ENCODE data around the gene WFDC1.

WFDC1 gene

GRCh38 chr16:84254062-84254461 lies 40.6 kb upstream of the WFDC1 start:
- no peak for DNase-seq (ENCODE audit: low read depth)
- H3K4me3 ChIP-seq (replicated peaks; ENCODE audit: low read depth, low read length), result no peak overlapping the region
- TF ChIP-seq CTCF (IDR thresholded peaks at IDR 0.05; ENCODE audit: low read length, missing control alignments), result no peak

- TF ChIP-seq CTCF (IDR thresholded peaks at IDR 0.05; ENCODE audit: low read length, missing control alignments), result no peak
- no peak overlapping the region for H3K4me3 ChIP-seq (replicated peaks; ENCODE audit: low read depth, low read length)
- no peak for DNase-seq (ENCODE audit: low read depth)
These were observed 39.4 kb upstream of the WFDC1 start for GRCh38 chr16:84255050-84255810.

- DNase-seq (ENCODE audit: low read depth), result no peak
- H3K4me3 ChIP-seq (replicated peaks; ENCODE audit: low read depth, low read length), result no peak overlapping the region
- TF ChIP-seq CTCF (IDR thresholded peaks at IDR 0.05; ENCODE audit: low read length, missing control alignments), result no peak
These were observed 36.4 kb upstream of the WFDC1 start for GRCh38 chr16:84258266-84258665.

GRCh38 chr16:84259691-84260090 lies 35.0 kb upstream of the WFDC1 start:
- no peak overlapping the region for H3K4me3 ChIP-seq (replicated peaks; ENCODE audit: low read depth, low read length)
- DNase-seq (ENCODE audit: low read depth), result no peak
- TF ChIP-seq CTCF (IDR thresholded peaks at IDR 0.05; ENCODE audit: low read length, missing control alignments), result no peak

- TF ChIP-seq CTCF (IDR thresholded peaks at IDR 0.05; ENCODE audit: low read length, missing control alignments), result no peak
- no peak overlapping the region for H3K4me3 ChIP-seq (replicated peaks; ENCODE audit: low read depth, low read length)
- no peak for DNase-seq (ENCODE audit: low read depth)
These were observed 33.7 kb upstream of the WFDC1 start for GRCh38 chr16:84260766-84261554.

- no peak for TF ChIP-seq CTCF (IDR thresholded peaks at IDR 0.05; ENCODE audit: low read length, missing control alignments)
- no peak for DNase-seq (ENCODE audit: low read depth)
- no peak overlapping the region for H3K4me3 ChIP-seq (replicated peaks; ENCODE audit: low read depth, low read length)
These were observed 32.6 kb upstream of the WFDC1 start for GRCh38 chr16:84262031-84262430.
